Activated T-cell treated with anti-CD3 and anti-CD28 coated beads, Interleukin-2, amount 50 U/mL, for 48 hours (primary cell): ENCODE measurements around the gene PPIAL4G.
"Not testable (repeated sequence)": the region's sequence is repeated elsewhere in the genome, so short reads cannot be mapped to it uniquely, and the experiment has no call there.

Source experiments
- DNase-seq, 2 experiments: peaks; one replicate each; pipeline ENCODE4 v3.0.0-alpha.2; 2020

The PPIAL4G gene

DNA sequence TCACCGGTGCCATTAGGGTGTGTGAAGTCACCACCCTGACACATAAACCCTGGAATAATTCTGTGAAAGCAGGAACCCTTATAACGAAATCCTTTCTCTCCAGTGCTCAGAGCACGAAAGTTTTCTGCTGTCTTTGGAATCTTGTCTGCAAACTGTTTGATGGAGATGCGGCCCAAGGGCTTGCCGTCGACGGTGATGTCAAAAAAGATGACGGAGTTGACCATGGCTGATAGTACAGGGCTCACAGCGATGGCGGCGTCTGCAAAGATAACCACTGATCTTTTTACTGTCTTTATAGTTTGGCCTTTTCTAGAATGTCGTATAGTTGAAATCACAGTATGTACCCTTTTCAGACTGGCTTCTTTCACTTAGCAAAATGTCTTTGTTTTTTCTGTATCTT is at the start of gene PPIAL4G:
PPIAL4G (minus strand) TSS at position 274 of the 400 bp plus-strand sequence; CDS start at position 224, 50 bp downstream.
- not testable (repeated sequence) for DNase-seq

DNA sequence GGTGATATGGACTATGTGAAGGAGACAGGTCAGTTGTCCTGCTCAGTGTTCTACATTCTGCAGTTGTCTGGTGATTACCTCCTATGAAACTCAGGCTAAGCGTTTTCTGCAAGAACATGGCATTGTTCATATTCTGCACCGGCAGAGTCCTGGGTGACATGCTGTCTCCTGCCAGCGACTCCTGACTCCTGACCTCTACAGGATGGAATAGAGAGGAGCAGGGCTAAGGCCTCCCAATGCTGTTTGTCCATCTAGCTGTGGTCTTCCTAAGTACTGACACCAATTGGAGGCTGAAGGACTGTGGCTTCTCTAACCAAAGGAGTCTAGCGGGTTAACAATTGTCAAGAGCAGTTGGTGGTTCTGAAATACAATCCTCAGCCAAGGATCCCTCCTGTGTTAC is 49.1 kb upstream of the PPIAL4G start:
- not testable (repeated sequence) for DNase-seq

DNA sequence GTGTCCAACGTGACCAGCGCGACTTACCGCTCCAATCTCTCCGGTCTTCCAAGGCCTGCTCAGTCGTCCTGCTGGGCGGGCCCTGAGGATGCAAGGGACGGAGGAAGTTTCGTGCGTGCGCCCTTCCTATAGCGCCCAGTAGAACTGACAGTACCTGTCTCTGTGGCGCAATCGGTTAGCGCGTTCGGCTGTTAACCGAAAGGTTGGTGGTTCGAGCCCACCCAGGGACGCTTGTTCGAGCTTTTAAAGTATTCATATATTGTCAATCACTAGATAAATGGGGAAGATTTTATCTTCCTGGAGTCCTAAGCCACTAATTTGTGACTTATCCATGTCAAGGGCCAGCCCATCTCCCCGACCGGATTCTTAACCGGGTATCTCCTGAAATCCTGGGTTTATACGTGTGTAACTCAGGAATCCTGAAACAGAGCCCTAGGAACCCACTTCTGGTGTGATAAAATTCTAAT is 46.0 kb upstream of the PPIAL4G start:
- peak; percentile 82 to 84 for DNase-seq

DNA sequence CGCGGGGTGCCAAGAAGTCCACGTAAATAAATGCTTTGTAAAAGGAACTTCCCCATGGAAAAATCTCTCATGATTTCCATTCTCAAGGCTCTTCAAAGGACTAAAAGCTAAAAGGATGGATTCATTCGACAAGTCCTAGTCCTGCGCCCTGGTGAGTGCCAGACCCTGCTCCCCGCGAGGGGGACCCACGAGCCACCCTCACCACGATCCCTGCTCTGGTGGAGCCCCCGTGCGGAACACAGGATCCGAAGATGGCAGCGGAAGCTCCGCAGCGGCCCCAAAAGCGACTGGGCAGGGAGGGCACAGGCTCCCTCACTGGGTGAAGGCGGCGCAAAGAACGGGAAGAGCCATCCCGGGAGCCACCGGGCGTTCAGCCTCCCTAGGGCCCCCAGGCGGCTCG is 45.5 kb upstream of the PPIAL4G start:
- not testable (repeated sequence) for DNase-seq

DNA sequence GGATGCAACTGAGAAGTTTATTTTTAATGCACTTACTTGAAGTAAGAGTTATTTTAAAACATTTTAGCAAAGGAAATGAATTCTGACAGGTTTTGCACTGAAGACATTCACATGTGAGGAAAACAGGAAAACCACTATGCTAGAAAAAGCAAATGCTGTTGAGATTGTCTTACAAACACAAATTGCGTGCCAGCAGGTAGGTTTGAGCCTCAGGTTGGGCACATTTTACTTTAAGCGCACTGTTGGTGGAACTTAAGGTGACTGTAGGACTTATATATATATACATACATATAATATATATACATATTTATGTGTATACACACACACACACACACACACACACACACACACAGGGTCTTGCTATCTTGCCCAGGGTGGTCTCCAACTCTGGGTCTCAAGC is 43.5 kb upstream of the PPIAL4G start:
- not testable (repeated sequence) for DNase-seq

DNA sequence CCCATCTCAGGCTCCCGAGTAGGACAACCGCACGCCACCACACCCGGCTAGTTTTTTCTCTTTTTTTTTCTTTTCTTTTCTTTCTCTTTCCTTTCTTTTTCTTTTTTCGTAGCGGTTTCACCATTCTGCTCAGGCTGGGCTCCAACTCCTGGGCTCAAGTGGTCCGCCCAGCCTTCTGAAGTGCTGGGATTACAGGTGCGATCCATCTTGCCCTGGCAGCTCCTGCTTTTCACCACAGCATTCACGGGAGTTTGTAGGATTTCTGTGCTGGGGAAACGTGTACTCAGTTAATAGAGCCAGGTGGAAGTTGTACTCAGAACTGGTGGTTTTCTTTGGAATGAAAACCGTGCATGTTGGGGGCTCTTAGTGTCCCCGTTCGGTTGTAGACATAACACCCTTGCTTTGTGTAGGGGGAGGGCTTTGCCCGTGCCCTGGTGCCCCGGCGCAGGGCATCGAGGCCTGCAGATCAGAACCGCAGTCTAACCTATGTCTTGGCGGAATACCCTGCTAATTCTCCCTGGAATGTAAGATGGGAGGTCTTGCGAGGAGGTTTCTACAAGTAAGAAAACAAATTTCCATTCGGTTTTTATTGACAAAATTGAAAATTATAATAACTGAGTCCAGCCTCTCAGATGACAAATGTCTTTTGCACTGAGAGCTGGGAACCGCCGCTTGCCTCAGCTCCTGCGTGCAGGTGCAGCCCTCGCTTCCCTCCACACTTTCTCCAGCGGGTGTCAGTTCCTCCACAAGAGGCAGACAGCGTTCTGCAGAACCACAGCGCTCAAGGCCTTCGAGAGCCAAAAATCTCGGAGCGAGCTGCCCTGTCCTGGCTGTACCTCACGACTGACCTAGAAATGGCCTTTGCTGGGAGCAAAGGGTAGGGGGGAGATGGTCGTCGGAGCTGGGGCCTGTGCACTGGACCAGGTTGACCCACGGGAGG is 40.4 kb upstream of the PPIAL4G start:
- DNase-seq = peak; percentile 26 to 37

DNA sequence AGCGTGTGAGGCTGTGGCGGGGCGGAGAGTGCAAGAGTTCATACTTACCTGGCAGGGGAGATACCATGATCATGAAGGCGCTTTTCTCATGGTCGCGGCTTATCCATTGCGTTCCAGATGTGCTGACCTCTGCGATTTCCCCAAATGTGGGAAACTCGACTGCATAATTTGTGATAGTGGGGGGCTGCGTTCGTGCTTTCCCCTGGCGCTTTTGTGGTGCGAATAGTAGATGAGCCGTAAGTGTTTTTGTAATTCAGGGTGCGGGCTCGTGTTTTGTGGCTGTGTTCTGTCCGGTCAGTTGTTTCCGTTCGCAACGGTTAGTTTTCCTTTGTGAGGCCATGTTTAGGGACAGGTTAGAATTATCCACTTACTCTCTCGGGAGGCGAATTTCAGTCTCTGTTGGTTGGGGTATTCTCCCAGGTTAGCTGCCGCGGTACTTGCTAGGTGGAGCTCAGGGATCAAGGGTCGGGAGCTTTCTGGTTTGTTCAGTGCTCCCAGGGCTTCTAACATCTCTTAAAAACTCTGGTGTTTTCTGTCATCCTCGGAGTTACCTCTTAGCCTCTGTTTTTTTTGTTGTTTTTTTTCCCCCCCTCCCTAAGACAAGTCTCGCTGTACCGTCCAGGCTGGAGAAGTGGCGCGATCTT is 39.6 kb upstream of the PPIAL4G start:
- peak; percentile 94 to 96 for DNase-seq

DNA sequence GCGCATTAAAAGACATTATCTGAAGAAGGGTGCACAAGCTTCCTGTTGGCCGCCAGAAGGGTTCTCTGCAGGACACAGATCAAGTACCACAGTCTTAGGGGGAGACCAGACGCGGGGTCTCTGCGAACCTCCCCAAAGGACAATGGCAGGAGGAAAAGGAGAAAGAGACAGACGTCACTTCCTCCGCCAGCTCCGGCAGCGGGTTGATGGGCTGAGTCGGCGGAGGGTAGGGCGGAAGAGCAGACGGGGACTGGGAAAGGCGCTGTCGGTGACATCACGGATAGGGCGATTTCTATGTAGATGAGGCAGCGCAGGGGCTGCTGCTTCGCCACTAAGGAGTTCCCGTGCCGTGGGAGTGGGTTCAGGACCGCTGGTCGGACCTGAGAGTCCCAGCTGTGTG is 39.0 kb upstream of the PPIAL4G start:
- DNase-seq = peak; percentile 84 to 86

DNA sequence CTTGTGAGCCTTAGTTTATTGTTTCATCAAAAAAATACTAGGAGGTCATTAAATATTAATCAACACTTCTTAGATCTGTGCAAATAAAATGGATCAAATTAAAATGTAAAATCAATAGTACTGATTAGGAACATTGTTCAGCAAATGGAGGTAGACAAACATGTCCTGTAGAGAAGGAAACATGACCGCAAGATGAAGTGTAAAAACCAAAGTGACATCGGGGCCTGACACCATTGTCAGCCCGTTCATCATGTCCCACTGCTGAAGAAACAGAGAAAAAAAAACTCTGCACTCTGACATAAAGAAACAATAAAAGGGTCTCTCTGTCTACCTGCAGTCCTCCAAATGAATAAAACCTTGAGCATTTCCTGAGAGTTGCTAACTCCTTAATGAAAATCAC is 31.2 kb upstream of the PPIAL4G start:
- not testable (repeated sequence) for DNase-seq

DNA sequence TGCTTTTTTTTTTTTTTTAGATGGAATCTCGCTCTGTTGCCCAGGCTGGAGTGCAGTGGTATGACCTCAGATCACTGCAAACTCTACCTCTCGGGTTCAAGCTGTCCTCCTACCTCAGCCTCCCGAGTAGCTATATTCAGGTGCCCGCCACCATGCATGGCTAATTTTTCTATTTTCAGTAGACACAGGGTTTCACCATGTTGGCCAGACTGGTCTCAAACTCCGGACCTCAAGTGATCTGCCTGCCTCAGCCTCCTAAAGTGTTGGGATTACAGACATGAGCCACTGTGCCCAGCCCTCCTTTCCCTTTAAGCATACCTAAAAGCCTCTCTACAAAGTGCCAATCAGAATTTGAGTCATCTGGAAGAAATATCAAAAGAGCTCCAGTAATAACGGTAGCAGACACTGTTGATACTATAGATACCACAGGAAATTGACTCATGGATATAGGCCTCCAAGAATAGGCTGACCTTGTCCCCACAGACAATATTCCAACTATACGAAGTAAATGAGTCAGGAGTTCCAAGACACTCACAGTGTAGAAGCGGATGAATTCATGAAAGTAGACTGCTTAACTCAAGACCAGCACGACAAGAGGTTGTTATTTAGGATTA is 29.6 kb upstream of the PPIAL4G start:
- DNase-seq = peak; percentile 34 to 37

DNA sequence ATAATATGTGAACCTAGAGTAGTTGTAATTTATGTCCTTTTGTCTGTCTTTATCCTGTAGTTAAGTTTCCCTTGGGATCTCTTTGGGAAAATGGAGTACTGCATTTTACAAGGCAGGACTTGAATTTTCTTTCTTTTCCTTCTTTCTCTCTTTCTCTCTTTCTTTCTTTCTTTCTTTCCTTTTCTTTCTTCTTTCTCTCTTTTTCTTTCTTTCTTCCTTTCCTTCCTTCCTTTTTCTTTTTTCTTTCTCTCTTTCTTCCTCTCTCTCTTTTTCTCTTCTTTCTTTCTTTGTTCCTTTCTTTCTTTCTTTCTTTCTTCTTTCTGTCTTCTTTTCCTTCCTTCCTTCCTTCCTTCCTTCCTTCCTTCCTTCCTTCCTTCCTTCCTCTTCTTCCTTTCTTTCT is 10.8 kb upstream of the PPIAL4G start:
- not testable (repeated sequence) for DNase-seq

DNA sequence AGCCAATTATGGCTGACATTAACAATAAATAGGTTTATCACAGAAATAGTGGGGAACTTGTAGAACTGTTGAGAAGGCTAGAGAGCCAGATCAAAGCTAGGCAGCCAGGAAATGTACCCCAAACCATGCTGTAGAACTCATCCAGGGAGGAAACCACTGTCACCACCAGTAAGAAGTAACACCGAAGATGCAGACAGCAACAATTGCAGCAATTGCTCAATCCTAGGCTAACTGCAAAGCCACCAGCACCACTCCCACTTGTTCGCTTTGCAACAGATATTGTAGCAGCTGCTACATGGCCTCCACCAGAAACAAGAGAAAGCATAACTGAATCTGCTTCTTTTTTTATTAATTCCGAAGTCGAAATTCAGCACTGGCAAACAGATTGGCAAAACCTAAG is 2.0 kb downstream of the PPIAL4G start:
- peak in 1 of 2 experiments; percentile 25 for DNase-seq

DNA sequence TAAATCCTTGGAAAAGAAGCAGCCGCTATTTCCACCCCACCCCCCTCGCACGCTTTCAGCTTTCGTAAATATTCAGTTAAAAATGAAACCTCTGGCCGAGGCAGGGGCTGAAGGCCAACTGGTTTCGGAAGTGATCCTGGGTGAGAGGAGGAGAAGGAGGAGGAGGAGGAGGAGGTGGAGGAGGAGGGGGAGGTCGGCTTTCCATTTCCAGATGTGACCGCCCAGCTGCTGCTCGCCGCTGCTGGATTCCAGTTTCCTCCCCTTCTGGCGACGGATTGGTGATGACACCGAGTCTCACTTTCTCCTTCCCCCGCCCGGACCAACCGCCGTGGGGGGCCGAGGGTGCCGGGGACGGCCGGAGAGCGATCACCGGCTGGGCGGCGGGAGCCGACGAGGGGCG is 23.4 kb downstream of the PPIAL4G start:
- not testable (repeated sequence) for DNase-seq

DNA sequence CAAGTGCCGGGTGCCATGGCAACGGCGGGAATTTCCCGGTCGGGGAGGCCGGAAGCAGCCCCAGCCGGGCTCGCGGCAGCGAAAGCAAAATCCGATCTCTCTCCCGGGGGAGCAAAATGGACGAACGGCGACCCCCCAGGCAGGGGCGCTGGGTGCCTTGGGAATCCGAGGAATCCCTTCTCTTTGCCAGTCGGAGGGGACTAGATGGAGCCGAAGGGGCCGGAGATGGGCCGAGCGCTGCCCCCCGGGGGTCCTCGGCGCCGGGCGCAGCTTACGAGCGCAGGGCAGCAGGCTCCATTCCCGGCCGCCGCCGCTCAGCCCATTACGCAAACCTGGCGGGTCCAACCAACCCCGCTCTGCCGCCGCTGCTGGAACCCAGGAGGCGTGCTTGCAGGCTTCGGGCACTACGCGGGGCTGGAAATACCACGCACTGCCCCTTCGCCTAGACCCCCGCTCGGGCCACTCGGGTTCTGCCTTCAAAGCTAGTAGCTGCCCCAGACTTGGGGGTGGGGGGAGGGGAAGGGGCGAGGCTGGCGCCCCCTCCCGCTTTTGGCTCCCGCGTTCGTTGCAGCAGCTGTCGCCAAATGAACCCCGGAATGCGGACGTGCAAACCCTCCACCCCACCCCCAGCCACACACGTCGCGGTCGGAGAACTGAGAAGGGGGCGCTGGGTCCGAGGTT is 24.1 kb downstream of the PPIAL4G start:
- DNase-seq = peak; percentile 69 to 70

DNA sequence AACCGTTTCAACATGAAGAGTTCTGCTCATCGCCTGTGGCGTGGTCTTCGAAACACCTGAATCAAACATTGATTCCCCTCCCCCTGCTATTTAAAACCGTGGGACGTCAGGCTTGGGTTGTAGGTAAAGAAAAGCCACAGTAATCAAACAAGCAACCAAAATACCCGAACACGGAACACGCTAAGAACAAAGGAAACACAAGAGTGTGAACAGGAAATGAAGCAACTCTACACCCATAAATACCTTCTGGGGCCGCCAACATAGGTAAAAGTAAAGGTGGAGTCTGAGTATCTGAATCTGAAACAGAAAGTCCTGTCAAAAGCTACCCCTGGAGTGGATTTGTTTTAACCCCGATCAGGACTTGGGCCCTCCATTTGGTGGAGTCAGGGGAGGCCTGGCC is 24.7 kb downstream of the PPIAL4G start:
- peak; percentile 36 to 51 for DNase-seq

DNA sequence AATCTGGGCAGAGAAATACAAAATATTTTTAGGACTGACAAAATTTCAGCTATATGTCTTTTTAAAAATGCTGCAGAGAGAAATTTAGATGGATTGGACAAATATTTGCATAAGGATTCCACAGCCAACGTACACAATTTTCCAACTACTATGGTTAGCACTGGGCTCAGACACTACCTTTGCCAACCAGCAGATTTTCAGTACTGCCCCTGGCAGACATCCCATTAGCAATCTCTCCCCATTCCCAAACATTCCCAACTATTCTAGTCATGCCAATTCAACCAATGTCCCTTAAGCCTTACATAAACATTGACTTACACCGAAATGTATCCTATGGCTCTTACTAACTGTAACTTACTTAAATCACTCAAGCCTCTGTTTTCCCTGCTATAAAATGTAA is 30.3 kb downstream of the PPIAL4G start:
- DNase-seq = not testable (repeated sequence)

DNA sequence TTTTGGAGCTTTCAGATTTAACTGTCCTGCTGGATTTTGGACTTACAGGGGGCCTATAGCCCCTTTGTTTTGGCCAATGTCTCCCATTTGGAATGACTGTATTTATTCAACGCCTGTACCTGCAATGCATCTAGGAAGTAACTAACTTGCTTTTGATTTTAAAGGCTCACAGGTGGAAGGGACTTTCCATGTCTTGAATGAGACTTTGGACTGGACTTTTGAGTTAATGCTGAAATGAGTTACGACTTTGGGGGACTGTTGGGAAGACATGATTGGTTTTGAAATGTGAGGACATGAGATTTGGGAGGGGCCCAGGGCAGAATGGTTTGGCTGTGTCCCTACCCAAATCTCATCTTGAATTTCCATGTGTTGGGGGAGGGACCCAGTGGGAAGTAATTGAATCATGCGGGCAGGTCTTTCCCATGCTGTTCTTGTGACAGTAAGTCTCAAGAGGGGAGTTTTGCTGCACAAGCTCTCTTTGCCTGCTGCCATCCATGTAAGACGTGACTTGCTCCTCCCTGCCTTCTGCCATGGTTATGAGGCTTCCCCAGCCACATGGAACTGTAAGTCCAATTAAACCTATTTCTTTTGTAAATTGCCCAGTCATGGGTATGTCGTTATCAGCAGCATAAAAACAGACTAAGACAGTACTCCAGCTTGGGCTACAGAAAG is 43.3 kb downstream of the PPIAL4G start:
- not testable (repeated sequence) for DNase-seq

DNA sequence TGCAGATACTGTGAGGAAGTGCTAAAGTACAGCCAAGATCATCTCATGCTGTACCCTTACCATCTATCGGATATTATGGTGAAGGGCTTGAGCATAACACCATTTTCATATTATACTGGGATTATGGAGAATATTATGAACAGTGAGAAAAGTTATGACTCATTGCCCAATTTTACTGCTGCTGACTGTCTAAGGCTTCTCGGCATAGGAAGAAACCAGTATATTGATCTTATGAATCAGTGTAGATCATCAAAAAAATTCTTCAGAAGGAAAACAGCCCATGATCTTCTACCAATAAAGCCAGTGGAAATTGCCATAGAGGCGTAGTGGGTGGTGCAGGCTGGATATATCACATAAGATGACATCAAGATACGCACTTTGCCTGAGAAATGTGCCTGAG is 47.7 kb downstream of the PPIAL4G start:
- DNase-seq = no peak

DNA sequence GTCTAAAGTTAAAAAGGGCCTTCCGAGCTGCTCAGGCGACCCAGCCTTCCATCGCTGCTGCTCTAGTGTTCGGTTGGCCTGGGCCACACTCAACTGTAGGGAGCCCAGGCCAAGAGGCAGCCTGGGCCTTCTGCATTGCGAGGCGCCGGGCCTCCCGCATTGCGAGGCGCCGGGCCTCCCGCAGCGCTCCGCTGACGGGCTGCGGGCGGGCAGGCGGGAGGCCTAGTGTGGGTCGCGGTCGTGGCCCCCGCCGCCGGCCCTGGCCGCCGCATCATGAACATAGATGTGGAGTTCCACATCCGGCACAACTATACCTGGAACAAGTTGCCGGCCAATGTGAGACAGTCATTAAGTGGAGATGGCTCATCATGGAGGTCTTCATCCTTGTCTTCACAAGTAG is 48.3 kb downstream of the PPIAL4G start:
- no peak for DNase-seq

DNA sequence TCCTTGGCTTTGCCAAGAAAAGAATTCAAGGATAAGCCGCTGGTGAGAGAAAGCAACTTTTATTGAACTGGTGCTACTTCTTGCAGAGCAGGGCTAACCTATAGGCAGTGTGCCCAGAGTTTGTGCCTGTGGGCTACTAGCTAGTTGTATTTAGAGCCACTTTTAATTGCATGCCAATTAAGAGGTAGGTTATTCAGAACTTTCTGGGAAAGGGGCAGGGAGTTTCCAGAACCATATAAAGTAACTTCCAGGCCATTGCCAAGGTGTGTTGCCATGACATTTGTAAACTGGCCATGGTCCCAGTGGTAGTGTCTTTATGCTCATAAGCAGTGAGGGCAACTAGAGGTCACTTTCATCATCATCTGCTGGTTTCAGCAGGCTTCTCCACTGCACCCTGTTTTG is 50.2 kb downstream of the PPIAL4G start:
- DNase-seq = not testable (repeated sequence)
